ENCODE data around the gene ATCAY.
"Not testable (repeated sequence)": the region's sequence is repeated elsewhere in the genome, so short reads cannot be mapped to it uniquely, and the experiment has no call there.

ATCAY gene

DNA sequence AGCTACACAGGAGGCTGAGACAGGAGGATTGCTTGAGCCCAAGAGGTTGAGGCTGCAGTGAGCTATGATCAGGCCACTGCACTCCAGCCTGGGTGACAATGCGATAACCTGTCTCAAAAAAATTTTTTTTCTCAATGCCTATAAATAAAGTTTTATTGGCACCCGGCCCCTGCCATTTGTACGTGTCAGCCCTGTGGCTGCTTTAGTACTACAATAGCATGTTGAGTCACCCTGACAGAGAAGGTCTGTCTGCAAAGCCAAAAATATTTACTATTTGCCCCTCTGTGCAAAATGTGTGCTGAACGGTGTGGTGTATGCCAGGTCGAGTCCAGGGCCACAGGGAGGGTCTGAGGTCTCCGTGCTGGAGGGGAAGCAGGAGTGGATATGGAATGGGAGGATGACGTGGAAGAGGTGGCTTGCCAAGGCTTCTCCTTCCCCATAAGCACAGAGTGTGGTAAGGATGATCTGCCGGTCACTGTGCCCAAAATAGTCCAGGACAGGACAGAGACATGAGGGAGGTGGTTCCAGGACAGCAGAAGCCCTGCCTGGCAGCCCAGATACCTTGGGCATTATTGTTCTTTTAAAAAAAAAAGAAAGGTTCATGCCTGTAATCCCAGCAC is 62.4 kb downstream of the ATCAY start:
- no peak overlapping the region for H3K27ac ChIP-seq
- no peaks in the 10 kb centered on the region for H3K4me1 ChIP-seq
- no peaks in the 10 kb centered on the region for H3K36me3 ChIP-seq (ENCODE audit: control insufficient read depth, insufficient read depth, low read length)
- H2AFZ ChIP-seq, result no peak overlapping the region
- H3K4me3 ChIP-seq (ENCODE audit: low read depth, low read length), result no peak overlapping the region
- H3K9me3 ChIP-seq (ENCODE audit: control insufficient read depth, low read length), result no peaks in the 10 kb centered on the region
- H3K4me2 ChIP-seq (ENCODE audit: low read length), result no peak overlapping the region
- H3K79me2 ChIP-seq, result no peaks in the 10 kb centered on the region
- H3K9ac ChIP-seq, result no peak overlapping the region
- TF ChIP-seq, protein P1, sequence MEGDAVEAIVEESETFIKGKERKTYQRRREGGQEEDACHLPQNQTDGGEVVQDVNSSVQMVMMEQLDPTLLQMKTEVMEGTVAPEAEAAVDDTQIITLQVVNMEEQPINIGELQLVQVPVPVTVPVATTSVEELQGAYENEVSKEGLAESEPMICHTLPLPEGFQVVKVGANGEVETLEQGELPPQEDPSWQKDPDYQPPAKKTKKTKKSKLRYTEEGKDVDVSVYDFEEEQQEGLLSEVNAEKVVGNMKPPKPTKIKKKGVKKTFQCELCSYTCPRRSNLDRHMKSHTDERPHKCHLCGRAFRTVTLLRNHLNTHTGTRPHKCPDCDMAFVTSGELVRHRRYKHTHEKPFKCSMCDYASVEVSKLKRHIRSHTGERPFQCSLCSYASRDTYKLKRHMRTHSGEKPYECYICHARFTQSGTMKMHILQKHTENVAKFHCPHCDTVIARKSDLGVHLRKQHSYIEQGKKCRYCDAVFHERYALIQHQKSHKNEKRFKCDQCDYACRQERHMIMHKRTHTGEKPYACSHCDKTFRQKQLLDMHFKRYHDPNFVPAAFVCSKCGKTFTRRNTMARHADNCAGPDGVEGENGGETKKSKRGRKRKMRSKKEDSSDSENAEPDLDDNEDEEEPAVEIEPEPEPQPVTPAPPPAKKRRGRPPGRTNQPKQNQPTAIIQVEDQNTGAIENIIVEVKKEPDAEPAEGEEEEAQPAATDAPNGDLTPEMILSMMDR (IDR thresholded peaks at IDR 0.05), result no peak
- no peaks in the 10 kb centered on the region for H3K27me3 ChIP-seq (ENCODE audit: control insufficient read depth, insufficient read depth, low read length)

DNA sequence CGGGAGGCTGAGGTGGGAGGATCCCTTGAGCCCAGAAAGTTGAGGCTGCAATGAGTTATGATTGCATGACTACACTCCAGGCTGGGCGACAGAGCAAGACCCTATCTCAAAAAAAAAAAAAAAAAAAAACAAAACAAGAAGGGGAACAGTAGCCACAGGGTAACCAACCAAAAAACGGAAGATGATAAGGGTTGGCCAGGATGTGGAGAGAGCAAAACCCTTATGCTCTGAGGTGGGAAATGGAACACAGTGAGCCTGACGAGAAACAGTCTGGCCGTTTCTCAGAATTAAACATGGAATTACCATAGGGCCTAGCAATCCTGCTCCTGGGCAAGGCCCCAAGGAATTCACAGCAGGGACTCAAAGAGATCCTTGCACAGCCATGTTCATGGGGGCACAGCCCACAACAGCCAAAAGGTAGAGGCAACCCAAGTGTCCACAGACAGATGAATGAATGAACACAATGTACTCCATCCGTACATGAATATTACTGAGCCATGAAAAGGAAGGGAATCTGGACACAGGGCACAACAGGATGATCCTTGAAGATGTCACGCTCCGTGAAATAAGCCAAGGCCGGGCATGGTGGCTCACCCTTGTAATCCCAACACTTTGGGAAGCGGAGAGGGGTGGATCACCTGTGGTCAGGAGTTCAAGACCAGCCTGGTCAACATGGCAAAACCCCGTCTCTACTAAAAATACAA is 63.7 kb downstream of the ATCAY start:
- no peak overlapping the region for H3K9ac ChIP-seq
- no peaks in the 10 kb centered on the region for H3K27me3 ChIP-seq (ENCODE audit: control insufficient read depth, insufficient read depth, low read length)
- no peaks in the 10 kb centered on the region for H3K9me3 ChIP-seq (ENCODE audit: control insufficient read depth, low read length)
- H3K4me2 ChIP-seq (ENCODE audit: low read length), result no peak overlapping the region
- no peak overlapping the region for H2AFZ ChIP-seq
- no peaks in the 10 kb centered on the region for H3K79me2 ChIP-seq
- H3K4me1 ChIP-seq, result no peaks in the 10 kb centered on the region
- TF ChIP-seq, protein P1 (IDR thresholded peaks at IDR 0.05), result no peak
- no peak overlapping the region for H3K4me3 ChIP-seq (ENCODE audit: low read depth, low read length)
- no peak overlapping the region for H3K27ac ChIP-seq
- H3K36me3 ChIP-seq (ENCODE audit: control insufficient read depth, insufficient read depth, low read length), result no peaks in the 10 kb centered on the region

DNA sequence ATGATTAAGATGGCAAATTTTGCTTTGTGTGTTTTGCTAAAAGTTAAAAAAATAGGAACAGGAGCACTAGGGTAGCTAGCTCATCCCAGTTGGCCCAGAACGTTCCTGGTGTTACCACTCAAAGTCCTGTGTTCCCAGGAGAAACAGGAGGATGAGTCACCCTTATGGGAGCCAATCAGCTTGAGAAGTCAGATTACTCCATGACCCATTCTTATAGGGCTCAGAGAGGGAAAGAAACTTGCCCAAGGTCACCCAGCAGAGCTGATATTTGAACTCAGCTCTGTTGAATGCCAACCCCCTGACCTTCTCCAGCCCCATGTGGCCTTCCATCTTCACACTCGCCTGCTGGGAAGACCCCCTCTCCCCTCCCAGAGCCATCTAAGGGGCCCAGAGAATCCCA is 65.4 kb downstream of the ATCAY start:
- H3K4me2 ChIP-seq (ENCODE audit: low read length), result no peak overlapping the region
- H3K79me2 ChIP-seq, result no peaks in the 10 kb centered on the region
- H3K27me3 ChIP-seq (ENCODE audit: control insufficient read depth, insufficient read depth, low read length), result no peaks in the 10 kb centered on the region
- TF ChIP-seq, protein P1 (IDR thresholded peaks at IDR 0.05), result no peak
- H3K4me1 ChIP-seq, result no peaks in the 10 kb centered on the region
- H3K4me3 ChIP-seq (ENCODE audit: low read depth, low read length), result no peak overlapping the region
- H3K9ac ChIP-seq, result no peak overlapping the region
- no peak overlapping the region for H2AFZ ChIP-seq
- no peak overlapping the region for H3K27ac ChIP-seq
- H3K9me3 ChIP-seq (ENCODE audit: control insufficient read depth, low read length), result no peaks in the 10 kb centered on the region
- H3K36me3 ChIP-seq (ENCODE audit: control insufficient read depth, insufficient read depth, low read length), result no peaks in the 10 kb centered on the region

DNA sequence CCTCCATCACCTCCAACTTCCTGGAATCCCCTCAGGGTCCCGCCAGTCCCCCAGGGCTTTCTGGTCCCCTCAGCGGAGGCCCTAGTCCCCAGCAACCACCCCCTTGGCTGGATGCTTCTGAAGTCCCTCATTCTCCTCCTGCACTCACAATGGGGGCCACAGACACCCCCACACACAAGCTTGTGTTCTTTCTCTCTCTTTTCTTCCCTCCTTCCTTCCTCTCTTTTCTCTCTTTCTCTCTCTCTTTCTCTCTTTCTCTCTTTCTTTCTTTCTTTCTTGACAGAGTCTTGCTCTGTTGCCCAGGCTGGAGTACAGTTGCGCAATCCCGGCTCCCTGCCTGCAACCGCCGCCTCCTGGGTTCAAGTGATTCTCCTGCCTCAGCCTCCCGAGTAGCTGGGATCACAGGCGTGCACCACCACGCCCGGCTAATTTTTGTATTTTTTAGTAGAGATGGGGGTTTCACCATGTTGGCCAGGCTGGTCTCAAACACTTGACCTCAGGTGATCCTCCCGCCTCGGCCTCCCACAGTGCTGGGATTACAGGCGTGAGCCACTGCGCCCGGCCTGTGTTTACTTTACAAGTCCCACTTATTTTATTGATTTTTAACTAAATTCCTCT is 66.9 kb downstream of the ATCAY start:
- not testable (repeated sequence) for H3K9me3 ChIP-seq (ENCODE audit: control insufficient read depth, low read length); H3K9ac ChIP-seq; H3K4me2 ChIP-seq (ENCODE audit: low read length); H3K79me2 ChIP-seq; H2AFZ ChIP-seq; H3K36me3 ChIP-seq (ENCODE audit: control insufficient read depth, insufficient read depth, low read length); H3K4me1 ChIP-seq; H3K27ac ChIP-seq; H3K4me3 ChIP-seq (ENCODE audit: low read depth, low read length); H3K27me3 ChIP-seq (ENCODE audit: control insufficient read depth, insufficient read depth, low read length)

DNA sequence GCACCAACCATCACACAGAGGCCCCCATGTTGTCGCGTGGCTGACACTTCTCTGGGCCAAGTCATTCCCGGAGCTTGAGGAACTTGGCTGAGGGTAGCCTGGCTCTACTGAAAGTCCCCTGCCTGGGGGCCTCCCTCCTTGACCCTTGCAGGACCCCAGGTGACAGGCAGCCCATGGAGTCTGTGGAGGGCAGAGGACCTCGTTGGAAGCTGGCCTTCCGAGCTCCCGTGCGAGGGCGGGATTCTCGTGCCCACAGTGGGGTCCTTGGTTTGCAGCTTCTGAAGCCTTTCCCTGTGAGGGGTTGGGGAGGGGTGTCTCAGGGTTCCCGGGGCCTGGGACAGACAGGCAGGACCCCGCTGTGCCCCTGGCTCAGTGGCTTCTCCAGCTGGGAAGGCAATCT is 68.8 kb downstream of the ATCAY start:
- TF ChIP-seq, protein P1 (IDR thresholded peaks at IDR 0.05), result no peak
- H3K27ac ChIP-seq, result no peak overlapping the region
- H3K79me2 ChIP-seq, result no peaks in the 10 kb centered on the region
- H2AFZ ChIP-seq, result no peak overlapping the region
- no peaks in the 10 kb centered on the region for H3K9me3 ChIP-seq (ENCODE audit: control insufficient read depth, low read length)
- no peaks in the 10 kb centered on the region for H3K4me1 ChIP-seq
- no peak overlapping the region for H3K4me3 ChIP-seq (ENCODE audit: low read depth, low read length)
- H3K27me3 ChIP-seq (ENCODE audit: control insufficient read depth, insufficient read depth, low read length), result no peaks in the 10 kb centered on the region
- no peaks in the 10 kb centered on the region for H3K36me3 ChIP-seq (ENCODE audit: control insufficient read depth, insufficient read depth, low read length)
- H3K4me2 ChIP-seq (ENCODE audit: low read length), result no peak overlapping the region
- no peak overlapping the region for H3K9ac ChIP-seq

All from parathyroid adenoma (tissue), 2 donors.